ENCODE results near the gene BGN.

BGN gene

DNA sequence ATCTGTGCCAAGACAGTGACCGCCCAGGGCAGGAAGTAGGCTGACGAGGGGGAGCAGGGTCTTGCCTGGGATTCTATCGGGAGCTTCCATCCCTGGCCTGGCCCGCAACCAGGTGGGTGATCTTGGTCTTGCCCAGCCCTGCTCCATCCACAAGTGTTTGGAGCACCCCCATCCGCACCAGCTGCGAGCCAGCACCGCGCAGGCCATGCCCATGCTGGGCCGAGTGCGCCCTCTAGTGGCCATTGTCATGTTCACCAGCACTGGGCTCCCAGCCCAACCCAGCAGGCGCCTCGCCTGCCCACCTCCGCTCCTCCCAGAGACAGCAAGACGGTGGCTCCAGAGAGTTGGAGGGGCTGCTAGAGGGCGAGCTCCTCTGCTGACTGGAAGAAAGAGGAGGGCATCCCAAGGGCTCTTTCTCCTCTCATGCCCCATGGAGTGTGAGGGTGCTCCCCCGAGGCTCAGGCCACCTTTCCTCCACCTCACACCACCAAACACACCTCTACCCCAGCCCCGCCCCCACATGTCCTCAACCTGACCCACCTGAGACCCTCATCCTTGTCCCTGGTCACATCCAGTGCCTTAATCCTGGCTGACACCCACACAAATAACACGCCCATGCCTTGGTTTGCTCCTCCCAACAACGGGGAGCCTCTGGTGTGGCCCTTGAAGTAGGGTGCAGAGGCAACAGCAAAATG is 12.9 kb downstream of the BGN start:
- peak; percentile 64 for DNase-seq

DNA sequence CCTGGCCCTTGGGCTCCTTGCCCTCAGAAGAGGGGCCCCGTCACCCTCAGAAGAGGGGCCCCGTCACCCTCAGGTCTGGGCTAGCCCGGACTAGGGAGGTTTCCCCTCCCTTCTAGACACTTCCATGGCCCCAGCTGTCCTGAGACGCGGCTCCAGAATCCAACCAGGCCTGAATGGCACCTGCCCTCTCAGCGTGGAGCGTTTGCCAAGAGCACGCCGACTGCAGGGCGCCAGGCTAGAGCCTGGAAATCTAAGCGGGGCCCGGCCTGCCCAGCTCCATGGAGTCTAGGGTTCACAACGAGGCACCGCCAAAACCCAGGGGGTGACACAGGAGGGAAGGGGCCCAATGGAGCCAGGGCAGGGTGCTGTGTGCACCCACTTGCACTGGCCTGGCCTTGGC is 14.8 kb downstream of the BGN start:
- DNase-seq: no peak

DNA sequence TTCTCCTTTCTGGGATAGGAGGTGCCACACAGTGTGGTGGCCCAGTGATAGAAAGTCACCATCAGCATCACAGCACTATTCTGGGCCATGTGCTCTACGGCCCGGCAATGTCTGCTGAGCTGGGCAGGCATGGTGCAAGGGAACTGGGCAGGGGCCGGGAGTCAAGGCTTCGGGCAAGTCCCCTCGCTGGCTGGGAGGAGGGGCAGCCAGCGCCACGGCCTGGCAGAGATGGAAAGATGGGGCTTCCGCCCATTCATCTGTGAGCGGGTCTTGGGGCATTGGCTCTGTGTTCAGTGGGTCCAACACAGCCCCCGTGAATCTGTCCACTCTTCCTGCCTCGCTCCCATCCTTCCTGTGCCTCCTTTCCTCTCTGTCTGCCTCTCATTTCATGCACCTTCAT is 15.6 kb downstream of the BGN start:
- no peak for DNase-seq

DNA sequence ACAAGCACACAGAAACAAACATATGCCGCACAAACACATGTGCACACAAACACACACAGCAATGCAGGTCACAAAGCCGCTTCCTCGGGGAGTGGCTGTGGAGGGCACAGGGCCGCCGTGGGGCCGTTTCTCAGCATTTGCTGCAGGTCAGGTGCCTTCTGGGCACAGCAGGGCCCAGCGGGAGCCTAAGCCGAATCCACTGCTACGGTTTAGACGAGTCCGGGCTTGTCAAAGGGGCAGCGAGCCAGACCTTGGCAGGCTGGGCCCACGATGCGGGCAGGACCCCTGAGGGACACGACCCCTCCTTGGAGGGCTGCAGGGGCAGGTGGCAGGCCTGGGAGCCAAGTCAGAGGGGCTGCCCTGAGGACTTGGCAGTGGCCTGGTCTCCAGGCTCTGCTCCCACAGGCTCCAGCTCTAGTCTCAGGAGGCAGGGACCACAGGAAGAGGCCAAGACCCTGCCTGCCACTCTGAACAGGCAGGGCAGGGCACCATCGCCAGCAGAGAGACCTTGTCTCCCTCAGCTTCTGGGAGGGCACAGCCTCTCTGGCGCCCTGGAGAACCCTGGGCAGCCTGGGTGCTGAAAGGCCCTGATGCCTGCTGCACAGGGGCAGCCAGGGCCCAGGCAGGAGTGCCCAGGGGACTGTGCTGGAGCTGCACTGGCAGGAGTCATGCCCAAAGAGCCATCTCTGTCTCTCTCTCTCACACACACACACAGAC is 17.2 kb downstream of the BGN start:
- no peak for DNase-seq

DNA sequence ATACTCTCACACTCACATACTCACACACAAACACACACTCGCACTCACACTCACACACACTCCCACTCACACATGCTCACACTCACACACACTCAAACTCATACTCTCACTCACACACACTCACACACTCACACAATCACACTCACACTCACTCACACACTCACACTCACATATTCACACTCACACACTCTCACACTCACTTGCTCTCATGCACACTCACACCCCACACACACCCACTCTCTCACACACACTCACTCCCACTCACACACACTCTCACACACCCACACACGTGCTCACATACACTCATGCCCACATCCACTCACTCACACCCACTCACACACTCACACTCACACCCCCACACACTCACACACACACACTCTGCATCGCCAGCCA is 17.7 kb downstream of the BGN start:
- no peak for DNase-seq

DNA sequence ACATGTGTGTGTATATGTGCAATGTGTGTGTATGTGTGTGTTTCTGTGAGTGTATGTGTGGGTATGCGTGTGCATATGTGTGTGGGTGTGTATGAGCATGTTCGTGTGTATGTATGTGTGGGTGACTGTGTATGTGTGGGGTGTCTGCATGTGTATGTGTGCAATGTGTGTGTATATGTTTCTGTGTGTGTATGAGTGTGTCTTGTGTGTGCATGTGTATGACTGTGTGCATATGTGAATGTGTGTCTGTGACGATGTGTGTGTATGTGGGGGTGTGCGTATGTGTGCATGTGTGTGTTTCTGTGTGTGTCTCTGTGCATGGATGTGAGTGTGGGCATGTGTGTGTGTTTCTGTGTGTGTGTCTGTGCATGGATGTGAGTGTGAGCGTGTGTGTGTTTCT is 18.5 kb downstream of the BGN start:
- DNase-seq: no peak

DNA sequence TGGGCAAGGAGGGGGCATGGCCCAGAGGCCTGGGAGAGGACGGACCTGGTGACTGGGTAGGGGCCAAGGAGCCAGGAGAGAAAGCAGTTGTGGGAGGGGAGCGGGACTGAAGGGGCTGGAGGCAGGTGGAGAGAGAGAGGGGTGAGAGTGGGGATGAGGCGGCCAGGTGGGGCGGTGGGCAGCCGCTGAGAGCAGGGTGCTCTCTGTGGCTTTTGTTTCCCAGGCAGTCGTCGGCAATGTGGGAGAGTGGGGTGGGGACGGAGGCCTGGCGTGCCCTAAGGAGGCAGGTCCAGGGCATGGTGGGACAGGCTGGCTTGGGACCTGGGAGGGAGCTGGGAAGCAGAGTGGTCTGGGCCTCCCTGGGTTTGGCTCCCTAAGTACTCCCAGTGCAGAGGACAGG is 19.5 kb downstream of the BGN start:
- DNase-seq: no peak

DNA sequence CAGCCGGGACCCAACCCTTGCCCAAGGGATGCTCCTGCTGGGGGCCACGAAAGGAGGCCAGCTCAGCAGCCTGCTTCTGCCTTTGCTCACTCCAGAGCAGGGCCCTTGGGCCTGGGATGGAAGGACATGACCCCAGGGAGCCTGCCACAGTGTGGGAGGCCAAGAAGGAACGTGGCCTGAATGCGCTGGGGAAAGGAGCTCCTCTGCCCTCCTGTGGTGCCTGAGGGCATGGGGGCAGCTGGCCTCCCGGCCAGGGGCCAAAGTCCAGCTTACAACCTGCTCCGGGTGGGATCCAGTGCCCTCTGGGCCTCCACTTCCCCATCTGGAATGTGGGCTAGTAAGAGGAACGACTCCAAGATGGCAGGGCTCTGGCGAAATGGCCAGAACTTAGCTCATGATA is 20.7 kb downstream of the BGN start:
- no peak for DNase-seq

DNA sequence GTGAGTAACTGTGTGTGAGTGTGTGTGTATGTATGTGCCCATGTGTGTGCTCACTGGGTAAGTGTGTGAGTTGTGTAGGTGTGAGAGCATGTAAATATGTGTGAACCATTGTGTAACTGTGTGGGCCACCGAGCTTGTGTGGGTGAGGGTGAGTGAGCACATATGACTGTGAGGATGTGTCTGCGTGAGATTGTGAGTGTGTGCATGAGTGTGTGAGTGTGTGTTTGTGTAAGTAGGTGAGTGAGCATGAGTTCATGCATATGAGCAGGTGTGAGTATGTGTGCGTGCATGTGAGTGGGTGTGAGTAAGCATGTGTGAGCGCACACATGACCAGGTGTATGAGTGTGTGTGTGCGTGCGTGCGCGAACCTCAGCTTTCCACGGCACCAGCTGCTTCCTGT is 21.3 kb downstream of the BGN start:
- no peak for DNase-seq

DNA sequence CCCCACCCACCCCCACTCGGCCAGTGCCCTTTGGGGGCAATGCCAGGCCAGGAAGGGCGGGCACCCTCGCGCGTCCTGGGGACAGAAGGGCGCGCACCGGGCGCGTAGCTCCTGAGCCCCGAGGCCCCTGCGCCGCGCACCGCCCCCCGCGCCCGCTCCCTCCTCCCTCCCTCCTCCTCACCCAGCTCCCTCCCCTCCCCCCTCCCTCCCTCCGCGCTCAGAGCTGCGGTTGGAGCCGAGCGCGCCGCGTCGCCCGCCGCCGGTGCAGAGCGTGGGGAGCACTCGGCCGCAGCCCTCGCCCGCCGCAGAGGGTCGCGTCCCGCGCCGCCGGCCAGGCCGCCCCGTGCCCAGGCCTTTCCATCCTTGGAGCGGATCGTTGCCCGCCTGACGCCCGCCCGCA is 22.6 kb downstream of the BGN start, which contains the start of gene ATP2B3:
ATP2B3 (plus strand) TSS at position 220 of the 400 bp plus-strand sequence. CDS start 18,606 bp downstream, outside the sequence.
- peak; percentile 24 for DNase-seq

DNA sequence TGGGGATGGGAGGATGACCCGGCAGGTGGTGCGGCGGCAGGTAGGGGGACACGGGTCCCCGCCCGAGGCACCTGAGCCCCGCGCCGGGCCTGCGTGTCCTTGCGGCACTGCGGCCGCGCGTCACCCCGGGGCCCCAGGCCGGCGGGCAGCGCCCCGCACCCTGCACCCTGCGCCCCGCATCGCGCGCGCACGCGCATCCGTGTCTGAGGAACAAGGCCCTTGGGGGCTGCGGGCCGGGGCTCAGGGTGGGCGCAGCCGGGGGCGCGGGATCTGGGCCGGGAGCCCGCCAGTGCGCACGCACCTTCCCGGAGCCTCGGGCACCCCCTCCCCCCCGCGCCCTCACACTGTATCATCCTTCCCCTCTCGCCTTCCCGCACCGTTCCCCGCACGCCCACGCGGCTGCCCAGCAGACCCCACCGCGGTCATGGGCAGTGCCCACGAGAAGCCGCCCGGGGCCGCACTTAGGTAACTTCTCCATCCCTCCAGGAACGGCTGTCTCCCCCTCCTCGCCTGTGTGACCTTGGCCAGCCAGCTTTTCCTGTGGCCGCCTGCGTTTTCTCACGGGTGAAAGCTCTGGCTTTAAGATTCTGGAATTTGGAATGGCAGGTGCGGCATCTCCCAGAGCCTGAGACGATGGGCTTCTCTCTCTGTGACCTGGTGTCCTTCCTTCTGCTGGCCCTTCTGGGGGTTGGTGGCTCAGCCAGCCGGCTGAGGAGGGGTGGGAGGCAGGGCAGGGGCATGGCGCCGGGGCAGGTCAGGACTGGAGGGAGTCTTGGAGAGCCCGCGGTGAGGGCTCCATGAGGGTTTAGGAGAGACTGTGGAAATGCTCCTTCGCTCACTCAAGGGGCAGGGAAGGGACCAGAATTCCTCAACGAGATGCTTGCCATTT is 23.4 kb downstream of the BGN start:
- no peak for DNase-seq

DNA sequence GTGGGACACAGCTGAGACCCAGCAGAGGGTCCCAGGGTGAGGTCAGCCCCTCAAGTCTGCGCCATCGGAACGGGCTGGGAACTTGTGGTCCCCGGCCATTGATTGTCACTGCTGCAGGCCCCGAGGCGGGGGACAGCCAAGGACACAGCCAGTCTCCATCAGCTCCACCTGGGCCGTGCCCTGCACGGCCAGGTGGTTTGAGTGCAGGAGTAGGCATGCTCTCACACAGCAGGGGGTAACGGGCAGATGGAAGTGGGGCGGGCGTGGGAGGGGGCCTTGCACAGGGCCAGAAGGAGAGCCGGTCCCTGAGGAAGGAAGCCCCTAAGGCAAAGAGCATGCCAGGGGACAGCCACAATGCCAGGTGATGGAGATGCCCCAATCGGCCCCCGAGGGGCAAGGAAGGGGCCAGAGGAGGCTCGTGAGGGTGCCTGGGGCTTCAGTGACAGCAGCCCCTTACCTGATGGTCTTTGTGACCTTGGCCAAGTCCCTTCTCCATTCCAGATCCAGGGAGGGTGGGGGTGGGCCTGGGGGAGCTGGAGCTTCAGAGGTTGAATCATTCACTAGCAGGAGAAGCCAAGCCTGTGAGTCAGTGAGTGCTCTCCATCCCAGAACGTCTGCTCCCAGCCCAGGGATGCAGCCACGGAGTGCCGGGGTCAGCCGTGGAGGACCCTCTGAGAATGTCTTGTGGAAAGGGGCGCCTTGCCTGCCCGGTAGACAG is 24.9 kb downstream of the BGN start:
- no peak for DNase-seq

DNA sequence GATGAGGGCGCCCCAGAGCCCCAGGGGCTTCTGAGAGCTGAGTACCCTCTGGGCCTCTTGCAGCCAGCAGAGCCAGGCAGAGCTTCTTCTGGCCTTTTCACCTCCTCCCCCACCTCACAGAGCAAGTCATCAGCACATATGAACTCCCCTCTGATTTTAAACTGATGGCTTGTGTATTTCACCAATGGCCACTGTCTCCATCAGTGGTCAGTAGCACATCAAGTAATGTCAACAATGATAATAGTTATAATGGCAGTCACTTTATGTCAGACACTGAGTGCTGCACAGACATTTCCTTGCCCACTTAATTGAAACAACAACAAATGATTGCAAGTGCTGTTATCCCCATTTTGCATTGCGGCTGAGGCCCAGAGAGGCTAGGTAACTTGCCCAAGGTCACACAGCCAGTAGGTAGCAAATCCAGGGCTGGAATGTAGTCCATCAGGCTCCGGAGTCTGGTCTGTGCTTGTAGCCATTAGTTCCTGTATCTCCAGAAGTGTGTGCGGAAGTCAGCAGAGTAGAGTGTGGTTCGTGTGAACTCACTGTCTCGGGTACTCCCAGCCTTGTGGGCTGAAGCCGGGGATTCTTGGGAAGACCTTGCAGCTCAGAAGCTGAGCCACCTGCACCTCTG is 25.6 kb downstream of the BGN start:
- DNase-seq: no peak

DNA sequence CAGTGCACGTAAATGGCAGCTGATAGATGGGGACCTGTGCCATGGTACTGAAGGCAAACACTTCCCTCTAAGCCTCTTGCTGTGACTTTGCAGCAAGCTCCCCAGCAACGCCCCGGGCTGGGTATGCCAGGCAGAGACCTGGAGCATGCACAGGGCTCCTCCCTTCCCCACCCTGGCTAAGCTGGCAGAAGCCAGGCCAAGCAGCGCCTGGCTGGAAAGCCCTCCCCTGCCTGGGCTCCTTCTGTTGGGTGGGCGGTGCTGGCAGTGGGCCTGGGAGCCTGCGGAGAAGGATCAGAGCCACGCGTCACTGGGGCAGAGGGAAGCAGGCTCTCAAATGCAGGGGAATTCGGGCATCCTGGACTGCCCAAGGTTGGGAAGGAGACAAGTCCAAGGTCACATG is 26.3 kb downstream of the BGN start:
- peak; percentile 17 for DNase-seq

DNA sequence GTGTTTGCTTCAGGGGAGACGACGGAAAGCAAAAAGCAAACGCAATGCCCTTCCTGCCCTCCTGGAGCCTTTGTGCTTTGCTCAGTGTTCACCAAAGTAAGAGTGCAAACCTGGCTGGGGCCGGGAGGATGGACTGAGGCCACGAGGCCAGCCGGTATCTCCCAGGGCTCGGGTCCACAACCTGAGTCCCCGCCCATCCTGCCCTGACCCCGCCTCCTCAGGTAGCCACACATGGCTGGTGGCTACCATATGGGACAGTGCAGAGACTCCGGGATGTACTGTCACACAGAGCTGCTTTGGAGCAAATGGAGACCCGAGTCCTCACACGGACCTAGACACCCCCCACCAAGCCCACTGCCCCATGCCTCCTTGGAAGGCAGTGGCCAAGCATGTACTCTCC is 27.5 kb downstream of the BGN start:
- no peak for DNase-seq

DNA sequence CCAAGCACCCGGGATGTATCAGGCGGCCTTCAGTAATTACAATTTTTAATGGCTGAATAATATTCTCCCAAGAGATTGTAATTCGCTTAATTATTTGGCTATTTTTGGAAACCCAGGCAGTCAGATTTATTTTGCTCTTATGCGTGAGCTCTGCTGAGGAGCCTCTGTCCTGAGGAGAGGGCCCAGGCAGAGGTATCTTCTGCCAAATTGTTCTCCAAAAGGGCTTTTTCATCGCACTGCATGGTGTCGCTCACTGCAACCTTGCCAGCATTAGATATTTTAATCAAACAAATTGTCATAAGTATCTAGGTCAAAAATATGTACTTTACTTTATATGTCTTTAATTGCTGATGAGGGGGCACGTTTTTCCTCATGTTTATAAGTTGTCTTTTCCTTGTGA is 28.5 kb downstream of the BGN start:
- no peak for DNase-seq

DNA sequence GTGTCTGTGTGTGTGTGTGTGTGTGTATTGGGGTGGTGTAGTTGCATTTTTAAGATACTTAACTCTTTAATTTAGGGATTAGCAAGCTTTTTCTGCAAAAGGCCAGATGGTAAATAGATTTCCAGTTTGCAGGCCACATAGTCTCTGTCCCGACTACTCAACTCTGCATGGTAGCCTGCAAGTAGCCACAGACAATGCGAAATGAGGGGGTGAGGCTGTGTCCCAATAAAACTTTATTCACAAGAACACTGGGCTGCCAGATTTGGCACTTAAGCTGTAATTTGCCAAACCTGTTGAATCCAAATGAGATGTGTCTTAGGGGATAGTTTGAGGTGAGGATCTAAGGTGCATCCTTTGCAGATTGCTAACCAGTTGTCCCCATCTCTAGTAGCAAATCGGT is 29.5 kb downstream of the BGN start:
- DNase-seq: no peak

DNA sequence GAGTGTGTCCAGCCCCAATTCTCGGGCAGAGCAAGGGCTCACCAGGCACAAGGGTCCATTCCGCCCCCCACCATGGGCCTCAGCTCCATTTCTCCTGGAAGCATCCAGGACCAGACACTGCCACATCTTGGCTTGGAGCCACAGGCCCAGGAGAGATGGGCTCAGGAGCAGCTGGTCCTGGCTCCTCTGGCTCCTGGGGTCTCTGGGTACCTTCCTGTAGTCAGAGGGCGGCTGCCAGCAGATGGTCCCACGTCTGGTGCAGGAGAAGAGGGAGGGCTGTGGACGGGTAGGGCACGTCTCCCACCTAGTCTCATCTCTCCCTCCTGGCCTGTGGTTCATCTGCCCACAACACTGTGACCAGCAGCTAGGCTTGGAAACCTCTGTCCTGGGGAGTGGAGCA is 30.7 kb downstream of the BGN start:
- no peak for DNase-seq

DNA sequence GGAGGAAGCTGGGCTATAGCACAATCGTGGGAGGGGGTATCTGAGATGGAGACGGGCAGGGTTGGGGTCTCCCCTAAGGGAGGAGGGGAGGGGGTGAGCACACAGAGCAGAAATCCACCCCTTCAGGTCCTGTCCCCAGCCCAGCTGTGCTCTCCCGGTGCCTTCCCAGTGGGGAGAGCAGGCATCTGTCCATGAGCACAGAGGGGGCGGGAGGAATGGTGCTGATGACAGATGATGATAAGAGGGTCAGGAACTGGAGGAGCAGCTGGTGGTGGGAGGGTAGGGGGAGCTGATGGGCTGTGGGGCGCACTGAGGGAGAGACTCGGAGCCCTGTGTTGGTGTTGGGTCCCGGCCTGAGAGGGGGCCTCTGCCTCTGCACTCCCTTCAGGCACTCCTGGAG is 31.3 kb downstream of the BGN start:
- no peak for DNase-seq

DNA sequence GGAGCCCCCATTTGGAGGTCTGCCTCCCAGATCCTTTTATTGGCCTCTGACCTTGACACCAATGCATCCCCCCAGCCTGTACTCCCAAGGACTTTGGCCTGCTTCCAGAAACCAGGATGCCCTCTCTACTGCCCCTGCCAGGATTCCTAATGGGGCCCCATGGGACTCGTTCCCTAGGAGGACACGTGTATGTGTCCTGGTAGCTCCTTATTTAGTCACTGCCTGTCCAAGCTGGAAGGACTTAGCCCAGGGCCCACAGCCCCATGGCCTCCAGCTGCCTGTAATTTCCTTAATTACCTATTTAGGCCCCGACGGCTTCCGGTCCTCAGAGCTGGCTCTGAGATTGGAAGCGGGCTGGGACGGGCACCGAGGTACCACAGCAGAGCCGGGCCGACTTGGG is 32.0 kb downstream of the BGN start:
- DNase-seq: peak; percentile 39

DNA sequence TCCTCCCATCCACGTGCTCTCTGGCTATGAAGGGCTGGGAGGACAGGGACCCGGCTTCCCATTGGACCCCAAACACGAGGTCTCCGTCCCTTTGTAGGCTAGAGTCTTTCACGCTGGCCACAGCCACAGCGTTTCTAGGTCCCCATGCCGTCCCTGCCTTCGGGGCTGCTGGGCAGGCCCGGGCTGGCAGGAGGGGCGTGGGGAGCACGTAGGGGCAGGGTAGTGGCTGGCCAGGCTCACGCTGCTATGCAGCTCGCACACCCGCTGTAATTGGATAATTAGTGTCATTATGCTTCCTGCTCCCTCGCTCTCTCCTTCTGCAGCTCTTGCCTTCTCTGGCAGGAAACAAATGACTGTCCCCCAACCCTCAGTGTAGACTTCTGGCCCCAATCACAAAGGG is 32.4 kb downstream of the BGN start:
- peak; percentile 11 for DNase-seq

DNA sequence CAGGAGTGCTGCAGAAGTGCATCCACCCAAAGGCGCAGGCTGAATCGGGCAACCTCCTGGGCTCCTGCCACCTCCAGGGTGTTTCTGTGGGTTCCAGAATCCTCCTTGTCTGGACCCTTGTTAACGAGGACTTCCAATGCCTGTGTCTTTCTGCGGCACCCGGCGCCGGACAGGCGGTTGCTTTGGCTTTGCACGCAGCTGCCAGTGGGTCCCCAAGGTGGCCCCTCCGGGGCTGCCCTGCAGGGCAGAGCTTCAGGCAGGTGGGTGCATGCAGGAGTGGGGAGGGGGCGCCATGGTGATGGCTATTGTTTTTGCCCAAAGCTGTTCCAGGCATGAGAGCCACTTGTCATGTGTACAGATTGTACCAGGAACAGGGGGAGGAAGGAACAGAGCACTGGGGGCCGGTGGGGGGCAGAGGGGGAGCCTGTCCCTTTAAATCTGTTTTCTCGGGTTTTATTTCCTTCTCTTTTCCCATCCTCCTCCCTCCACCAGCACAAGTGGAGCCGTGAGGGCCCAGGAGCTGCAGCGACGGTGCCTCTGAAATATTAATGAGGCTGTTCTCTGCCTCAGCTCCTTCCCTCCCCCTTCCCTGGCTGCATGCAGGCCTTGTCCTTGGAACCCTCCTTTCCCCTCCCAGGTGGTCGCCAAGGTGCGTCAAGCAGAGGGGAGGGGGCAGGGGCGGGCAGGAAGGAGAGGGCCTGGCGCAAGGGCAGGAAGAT is 35.8 kb downstream of the BGN start:
- peak; percentile 68 for DNase-seq
